Endodermal cell (in vitro differentiated cells): ENCODE measurements around the gene PHLDB2. TPM values are rescaled to one million over a fixed set of nuclear protein-coding genes. Genes with fewer than 3 reads are reported as not detected.
A peak's percentile ranks its signal among the peaks of the same experiment; 100 is the strongest.

Source experiments
- DNase-seq: peaks from one replicate; pipeline ENCODE4 v3.0.0-alpha.2; 2017
- H3K27ac ChIP-seq: 2 replicates; pipeline ENCODE4 v1.5.1; 2013; ENCODE audit warnings: mild to moderate bottlenecking, low read depth, low read length, moderate library complexity
- H3K27me3 ChIP-seq: 2 replicates; pipeline ENCODE4 v1.6.1; 2013; ENCODE audit warnings: mild to moderate bottlenecking, low read length, moderate library complexity; ENCODE audit not compliant: insufficient read depth, control insufficient read depth, poor library complexity, severe bottlenecking
- H3K36me3 ChIP-seq: 2 replicates; pipeline ENCODE4 v1.7.0; 2013; ENCODE audit warnings: mild to moderate bottlenecking, low read length, moderate library complexity; ENCODE audit not compliant: control insufficient read depth, insufficient read depth
- H3K4me1 ChIP-seq: one replicate; pipeline ENCODE4 v1.7.0; 2013; ENCODE audit warnings: low read length; ENCODE audit not compliant: control insufficient read depth, insufficient read depth
- H3K4me3 ChIP-seq: 2 replicates; pipeline ENCODE4 v1.5.1; 2013; ENCODE audit warnings: mild to moderate bottlenecking, low read length, moderate library complexity
- H3K9ac ChIP-seq: 2 replicates; pipeline ENCODE4 v1.6.1; 2013; ENCODE audit warnings: mild to moderate bottlenecking, low read length, moderate library complexity; ENCODE audit not compliant: poor library complexity, severe bottlenecking; ENCODE audit errors: extremely low read depth
- H3K9me3 ChIP-seq: 2 replicates; pipeline ENCODE4 v1.6.1; 2013; ENCODE audit warnings: mild to moderate bottlenecking, low read length, moderate library complexity; ENCODE audit not compliant: control insufficient read depth
- H3K27ac Mint-ChIP-seq: 2 replicates; pipeline ENCODE4 v1.8.0; 2020; ENCODE audit warnings: mixed read lengths
- H3K27me3 Mint-ChIP-seq: 2 replicates; pipeline ENCODE4 v1.8.0; 2021; ENCODE audit warnings: mild to moderate bottlenecking, mixed read lengths; ENCODE audit not compliant: insufficient read depth
- H3K36me3 Mint-ChIP-seq: 2 replicates; pipeline ENCODE4 v1.8.0; 2020; ENCODE audit warnings: low read depth, mixed read lengths
- H3K4me1 Mint-ChIP-seq: 2 replicates; pipeline ENCODE4 v1.8.0; 2020; ENCODE audit warnings: mixed read lengths
- H3K4me3 Mint-ChIP-seq: 2 replicates; pipeline ENCODE4 v1.8.0; 2020; ENCODE audit warnings: mild to moderate bottlenecking, moderate library complexity, mixed read lengths
- H3K9me3 Mint-ChIP-seq: 2 replicates; pipeline ENCODE4 v1.8.0; 2020; ENCODE audit warnings: mild to moderate bottlenecking, mixed read lengths
- WGBS, 2 experiments: methylation state at CpG; one replicate each; pipeline versions ENCODE4 v1.1.5 to v1.1.7; 2013; ENCODE audit warnings: missing lambda C conversion rate in 2 of 2, mixed read lengths in 1 of 2; ENCODE audit not compliant: insufficient coverage in 1 of 2, insufficient read length in 1 of 2; 5-methylcytosine and 5-hydroxymethylcytosine counted together
- total RNA-seq, 2 donors: library from RNA; stranded (reverse); fragmentation: NEBNext Ultra II Directional in 1 of 2; extraction: Animal tissue kit (Norgen Biotek cat#: 25700) in 1 of 2; gene quantifications; 2 replicates in 1 of 2; 3 replicates in 1 of 2; pipeline ENCODE4 v1.2.1, GENCODE V29; 2021
- TF ChIP-seq, protein P1 (sequence below): fragments of 200-600 bp; sonication (generic); conservative IDR thresholded peaks from 2 replicates; pipeline ENCODE4 v1.5.0; 2021; ENCODE audit warnings: antibody characterized with exemption, mild to moderate bottlenecking

PHLDB2 gene
- total RNA-seq, 2 donors from 2014 or later, result 59.5 to 67.4 TPM

DNA sequence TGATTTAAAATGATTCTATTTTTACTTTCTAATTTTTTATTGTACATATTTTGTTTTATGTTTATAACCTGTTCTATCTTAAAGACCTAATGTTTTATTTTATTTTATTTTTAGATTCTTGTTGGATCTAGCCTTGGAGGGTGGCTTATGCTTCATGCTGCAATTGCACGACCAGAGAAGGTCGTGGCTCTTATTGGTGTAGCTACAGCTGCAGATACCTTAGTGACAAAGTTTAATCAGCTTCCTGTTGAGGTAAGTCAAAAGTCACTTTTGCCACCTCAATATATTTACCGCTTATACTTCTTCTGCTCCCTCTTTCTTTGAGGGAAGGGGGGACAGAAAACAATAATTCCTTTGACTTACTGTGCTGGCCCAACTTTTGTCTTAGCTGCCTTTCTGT lies 127.7 kb downstream of the PHLDB2 start:
- Histone ChIP-seq H3K27ac (no peak overlapping the region), H3K4me3 (no peak overlapping the region), H3K9ac (no peak overlapping the region), H3K9me3 (no peaks in the 10 kb centered on the region), H3K27me3 (no peaks in the 10 kb centered on the region), H3K36me3 (peaks cover 45% of the 10 kb centered on the region), H3K4me1 (no peaks in the 10 kb centered on the region)
- TF ChIP-seq, protein P1, sequence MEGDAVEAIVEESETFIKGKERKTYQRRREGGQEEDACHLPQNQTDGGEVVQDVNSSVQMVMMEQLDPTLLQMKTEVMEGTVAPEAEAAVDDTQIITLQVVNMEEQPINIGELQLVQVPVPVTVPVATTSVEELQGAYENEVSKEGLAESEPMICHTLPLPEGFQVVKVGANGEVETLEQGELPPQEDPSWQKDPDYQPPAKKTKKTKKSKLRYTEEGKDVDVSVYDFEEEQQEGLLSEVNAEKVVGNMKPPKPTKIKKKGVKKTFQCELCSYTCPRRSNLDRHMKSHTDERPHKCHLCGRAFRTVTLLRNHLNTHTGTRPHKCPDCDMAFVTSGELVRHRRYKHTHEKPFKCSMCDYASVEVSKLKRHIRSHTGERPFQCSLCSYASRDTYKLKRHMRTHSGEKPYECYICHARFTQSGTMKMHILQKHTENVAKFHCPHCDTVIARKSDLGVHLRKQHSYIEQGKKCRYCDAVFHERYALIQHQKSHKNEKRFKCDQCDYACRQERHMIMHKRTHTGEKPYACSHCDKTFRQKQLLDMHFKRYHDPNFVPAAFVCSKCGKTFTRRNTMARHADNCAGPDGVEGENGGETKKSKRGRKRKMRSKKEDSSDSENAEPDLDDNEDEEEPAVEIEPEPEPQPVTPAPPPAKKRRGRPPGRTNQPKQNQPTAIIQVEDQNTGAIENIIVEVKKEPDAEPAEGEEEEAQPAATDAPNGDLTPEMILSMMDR, result no peak
- DNase-seq, result no peak
- 95 to 100% methylated on average over 3 of the region's 3 CpGs for WGBS, 2 experiments
- Mint-ChIP-seq H3K27ac (no peak overlapping the region), H3K36me3 (peaks cover 28% of the 10 kb centered on the region), H3K27me3 (no peaks in the 10 kb centered on the region), H3K4me1 (peaks cover 14% of the 10 kb centered on the region), H3K9me3 (no peaks in the 10 kb centered on the region), H3K4me3 (no peak overlapping the region)

DNA sequence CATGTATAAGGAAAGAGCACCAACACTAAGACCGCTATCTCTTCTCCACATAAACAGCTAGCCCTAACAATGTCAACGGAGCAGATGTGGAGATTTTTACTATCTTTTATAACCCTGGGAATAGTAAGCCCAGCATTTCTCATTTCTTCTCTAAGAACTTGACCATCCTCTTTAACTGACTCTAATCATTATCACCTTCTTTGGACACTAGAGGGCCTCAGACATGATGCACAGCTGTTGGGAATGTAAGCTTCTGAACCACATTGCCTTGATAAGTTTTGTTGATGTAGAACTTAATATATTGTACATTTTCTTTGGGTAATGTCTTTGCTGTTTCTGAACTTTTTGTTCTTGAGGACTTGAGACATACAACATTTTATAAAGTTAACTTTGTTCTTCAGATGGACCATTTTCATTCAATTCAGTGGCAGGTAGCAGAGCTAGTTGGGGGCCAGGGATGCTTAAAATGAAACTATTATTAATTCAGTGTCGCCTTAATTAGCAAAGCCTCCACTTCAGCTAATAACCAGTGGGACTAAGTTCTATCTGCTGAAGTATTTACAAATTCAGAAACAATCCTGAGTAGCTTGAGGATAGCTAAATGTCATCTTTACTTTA lies 130.1 kb downstream of the PHLDB2 start:
- no peak overlapping the region for H3K9ac ChIP-seq
- no peak for DNase-seq
- TF ChIP-seq, protein P1, result peak; percentile 87

DNA sequence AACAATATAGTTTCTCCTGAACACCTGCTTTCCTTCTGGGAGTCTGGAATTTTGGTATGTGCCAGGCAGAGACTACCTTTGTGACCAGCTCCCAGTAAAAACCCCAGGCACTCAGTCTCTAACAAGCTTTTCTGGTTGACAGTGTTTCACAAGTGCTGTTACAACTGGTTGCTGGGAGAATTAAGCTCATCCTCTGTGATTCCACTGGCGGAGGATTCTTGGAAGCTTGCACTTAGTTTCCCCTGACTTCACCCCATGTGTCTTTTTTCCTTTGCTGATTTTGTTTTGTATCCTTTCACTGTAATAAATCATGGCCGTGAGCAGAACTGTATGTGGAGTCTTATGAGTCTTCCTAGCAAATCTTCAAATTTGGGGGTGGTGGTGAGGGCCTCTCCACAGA lies 134.0 kb downstream of the PHLDB2 start:
- 83 to 92% methylated on average over 1 to 2 of the region's 2 CpGs for whole genome bisulfite sequencing, 2 experiments
- peaks cover 7% of the 10 kb centered on the region for H3K36me3 Mint-ChIP-seq
- DNase-seq, result no peak

More for the DNA sequence above, 130.1 kb downstream of the PHLDB2 start:
- Histone ChIP-seq H3K4me1 (no peaks in the 10 kb centered on the region), H3K4me3 (no peak overlapping the region), H3K27me3 (no peaks in the 10 kb centered on the region), H3K36me3 (peaks cover 31% of the 10 kb centered on the region), H3K9me3 (no peaks in the 10 kb centered on the region), H3K27ac (no peak overlapping the region)
- H3K4me3 Mint-ChIP-seq, result no peak overlapping the region
- H3K36me3 Mint-ChIP-seq, result peaks cover 25% of the 10 kb centered on the region
- no peaks in the 10 kb centered on the region for H3K9me3 Mint-ChIP-seq
- peaks cover 14% of the 10 kb centered on the region for H3K4me1 Mint-ChIP-seq
- H3K27ac Mint-ChIP-seq, result no peak overlapping the region
- no peaks in the 10 kb centered on the region for H3K27me3 Mint-ChIP-seq
- WGBS, 2 experiments, result 69% methylated on average over 3 of the region's 3 CpGs

More for the DNA sequence above, 134.0 kb downstream of the PHLDB2 start:
- Mint-ChIP-seq H3K9me3 (no peaks in the 10 kb centered on the region), H3K27ac (no peak overlapping the region), H3K27me3 (peaks cover 7% of the 10 kb centered on the region), H3K4me1 (no peaks in the 10 kb centered on the region), H3K4me3 (no peak overlapping the region)
- TF ChIP-seq, protein P1, result no peak
- H3K4me1 ChIP-seq, result no peaks in the 10 kb centered on the region
- H3K9ac ChIP-seq, result no peak overlapping the region
- H3K27ac ChIP-seq, result no peak overlapping the region
- H3K27me3 ChIP-seq, result no peaks in the 10 kb centered on the region
- no peak overlapping the region for H3K4me3 ChIP-seq
- peaks cover 17% of the 10 kb centered on the region for H3K36me3 ChIP-seq
- H3K9me3 ChIP-seq, result no peaks in the 10 kb centered on the region
